Subcutaneous abdominal adipose tissue (tissue), 5 donors: ENCODE measurements around the gene HTT.

Experiments used
- H3K27ac ChIP-seq: one replicate; pipeline ENCODE4 v1.7.0; 2013; ENCODE audit warnings: low read depth, mild to moderate bottlenecking, inconsistent platforms, low read length, moderate library complexity
- H3K27me3 ChIP-seq, 5 donors: one replicate each; pipeline ENCODE4 v1.7.0; 2013; ENCODE audit warnings: low read length in 5 of 5, inconsistent platforms in 1 of 5; ENCODE audit not compliant: control insufficient read depth in 5 of 5, insufficient read depth in 4 of 5
- H3K36me3 ChIP-seq, 5 donors: one replicate each; pipeline ENCODE4 v1.7.0; 2013; ENCODE audit warnings: low read length in 5 of 5; ENCODE audit not compliant: control insufficient read depth in 5 of 5, insufficient read depth in 5 of 5
- H3K4me1 ChIP-seq, 5 donors: one replicate each; pipeline ENCODE4 v1.7.0; 2013; ENCODE audit warnings: low read length in 5 of 5, mild to moderate bottlenecking in 3 of 5, moderate library complexity in 1 of 5; ENCODE audit not compliant: control insufficient read depth in 5 of 5, insufficient read depth in 5 of 5
- H3K4me3 ChIP-seq, 5 donors: one replicate each; pipeline ENCODE4 v1.7.0; 2013; ENCODE audit warnings: low read length in 5 of 5, low read depth in 1 of 5
- H3K9ac ChIP-seq, 5 donors: one replicate each; pipeline ENCODE4 v1.7.0; 2013; ENCODE audit warnings: low read length in 5 of 5, mild to moderate bottlenecking in 4 of 5, moderate library complexity in 3 of 5
- H3K9me3 ChIP-seq, 5 donors: one replicate each; pipeline ENCODE4 v1.7.0; 2013; ENCODE audit warnings: low read length in 5 of 5; ENCODE audit not compliant: control insufficient read depth in 5 of 5
- donor health status: healthy.
- donor health status: healthy.
- donor health status: healthy.
- donor health status: healthy.
- donor health status: healthy.

HTT gene

GRCh38 chr4:3236326-3236878 is 161.9 kb downstream of the HTT start:
- Histone ChIP-seq H3K4me1 (peaks cover 0 to 12% (median under 1%) of the 10 kb centered on the region in 5 donors), H3K27ac (no peak overlapping the region), H3K4me3 (no peak overlapping the region), H3K9ac (no peak overlapping the region), H3K36me3 (peaks cover 0 to 97% (median 92%) of the 10 kb centered on the region in 5 donors), H3K9me3 (no peaks in the 10 kb centered on the region), H3K27me3 (no peaks in the 10 kb centered on the region)

GRCh38 chr4:3237266-3237665 is 162.8 kb downstream of the HTT start:
- Histone ChIP-seq H3K9me3 (no peaks in the 10 kb centered on the region), H3K9ac (no peak overlapping the region), H3K4me3 (no peak overlapping the region), H3K27ac (no peak overlapping the region), H3K36me3 (peaks cover 0 to 97% (median 88%) of the 10 kb centered on the region in 5 donors), H3K27me3 (no peaks in the 10 kb centered on the region), H3K4me1 (peaks cover 0 to 20% (median 3%) of the 10 kb centered on the region in 5 donors)

- Histone ChIP-seq H3K27me3 (no peaks in the 10 kb centered on the region), H3K36me3 (peaks cover 0 to 97% (median 88%) of the 10 kb centered on the region in 5 donors), H3K4me1 (peaks cover 0 to 21% (median 3%) of the 10 kb centered on the region in 5 donors), H3K9ac (no peak overlapping the region), H3K4me3 (no peak overlapping the region), H3K9me3 (no peaks in the 10 kb centered on the region), H3K27ac (no peak overlapping the region)
Observed at GRCh38 chr4:3237712-3238560, 163.5 kb downstream of the HTT start.

- Histone ChIP-seq H3K9ac (no peak overlapping the region), H3K4me3 (no peak overlapping the region), H3K36me3 (peaks cover 0 to 97% (median 83%) of the 10 kb centered on the region in 5 donors), H3K9me3 (no peaks in the 10 kb centered on the region), H3K4me1 (peaks cover 0 to 21% (median 3%) of the 10 kb centered on the region in 5 donors), H3K27me3 (no peaks in the 10 kb centered on the region), H3K27ac (no peak overlapping the region)
Observed at GRCh38 chr4:3238721-3239120, 164.2 kb downstream of the HTT start.

- H3K9me3 ChIP-seq: no peaks in the 10 kb centered on the region
- no peak overlapping the region for H3K27ac ChIP-seq
- H3K4me1 ChIP-seq: peaks cover 0 to 21% (median 3%) of the 10 kb centered on the region in 5 donors
- H3K4me3 ChIP-seq: no peak overlapping the region
- H3K36me3 ChIP-seq: peaks cover 0 to 94% (median 78%) of the 10 kb centered on the region in 5 donors
- no peak overlapping the region for H3K9ac ChIP-seq
- H3K27me3 ChIP-seq: no peaks in the 10 kb centered on the region
Observed at GRCh38 chr4:3239303-3239702, 164.8 kb downstream of the HTT start.

- H3K9ac ChIP-seq: no peak overlapping the region
- no peak overlapping the region for H3K4me3 ChIP-seq
- H3K9me3 ChIP-seq: no peaks in the 10 kb centered on the region
- H3K27ac ChIP-seq: no peak overlapping the region
- H3K4me1 ChIP-seq: peaks cover 0 to 21% (median 3%) of the 10 kb centered on the region in 5 donors
- H3K36me3 ChIP-seq: peaks cover 0 to 89% (median 68%) of the 10 kb centered on the region in 5 donors
- H3K27me3 ChIP-seq: no peaks in the 10 kb centered on the region
Observed at GRCh38 chr4:3239998-3240920, 165.8 kb downstream of the HTT start.

GRCh38 chr4:3240936-3241522 is 166.5 kb downstream of the HTT start:
- Histone ChIP-seq H3K36me3 (peaks cover 0 to 82% (median 61%) of the 10 kb centered on the region in 5 donors), H3K27ac (no peak overlapping the region), H3K9me3 (no peaks in the 10 kb centered on the region), H3K27me3 (no peaks in the 10 kb centered on the region), H3K4me3 (no peak overlapping the region), H3K9ac (no peak overlapping the region), H3K4me1 (peaks cover 0 to 21% (median 3%) of the 10 kb centered on the region in 5 donors)

GRCh38 chr4:3241898-3242524 is 167.5 kb downstream of the HTT start:
- Histone ChIP-seq H3K27me3 (no peaks in the 10 kb centered on the region), H3K36me3 (peaks cover 0 to 72% (median 52%) of the 10 kb centered on the region in 5 donors), H3K9me3 (no peaks in the 10 kb centered on the region), H3K4me1 (peaks cover 0 to 23% (median 3%) of the 10 kb centered on the region in 5 donors), H3K9ac (no peak overlapping the region), H3K27ac (no peak overlapping the region), H3K4me3 (no peak overlapping the region)

GRCh38 chr4:3243136-3243780 is 168.8 kb downstream of the HTT start:
- Histone ChIP-seq H3K4me3 (no peak overlapping the region), H3K36me3 (peaks cover 0 to 61% (median 43%) of the 10 kb centered on the region in 5 donors), H3K27ac (no peak overlapping the region), H3K4me1 (peaks cover 0 to 23% (median 3%) of the 10 kb centered on the region in 5 donors), H3K27me3 (no peaks in the 10 kb centered on the region), H3K9me3 (no peaks in the 10 kb centered on the region), H3K9ac (no peak overlapping the region)
